ENCODE results near the gene NAALADL2. TPM values are rescaled to one million over a fixed set of nuclear protein-coding genes. Genes with fewer than 3 reads are reported as not detected.
"Not testable (repeated sequence)": the region's sequence is repeated elsewhere in the genome, so short reads cannot be mapped to it uniquely, and the experiment has no call there.

The NAALADL2 gene
- total RNA-seq, 1 experiment from 2014 or later, result 3.1 TPM

DNA sequence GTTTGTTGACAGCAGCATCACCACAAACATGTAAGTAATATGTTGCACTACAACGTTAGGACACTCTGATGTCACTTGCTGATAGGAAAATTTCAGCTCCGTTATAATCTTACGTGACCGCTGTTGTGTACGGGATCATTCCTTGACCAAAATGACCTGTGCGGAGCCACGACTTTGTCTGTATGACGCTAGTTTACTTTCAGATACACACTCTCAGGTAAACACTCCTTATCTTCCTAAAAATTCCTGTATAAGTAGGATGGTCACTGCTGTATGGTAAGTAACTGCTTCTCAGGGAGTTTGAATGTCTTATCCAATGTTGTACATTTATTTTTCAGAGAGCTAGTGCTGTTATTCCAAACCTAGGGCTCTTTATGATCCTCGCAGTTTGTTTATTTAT is 410.3 kb downstream of the NAALADL2 start:
- DNase-seq, result peak in 1 of 2 experiments; percentile 2
- H3K36me3 ChIP-seq, result no peaks in the 10 kb centered on the region
- H3K27ac ChIP-seq, result peak overlapping the region; percentile 33
- H3K4me3 ChIP-seq, result no peak overlapping the region
- no peaks in the 10 kb centered on the region for H3K27me3 ChIP-seq
- no peaks in the 10 kb centered on the region for H3K9me3 ChIP-seq (replicated peaks)
- H3K4me1 ChIP-seq, result peaks cover 16% of the 10 kb centered on the region

DNA sequence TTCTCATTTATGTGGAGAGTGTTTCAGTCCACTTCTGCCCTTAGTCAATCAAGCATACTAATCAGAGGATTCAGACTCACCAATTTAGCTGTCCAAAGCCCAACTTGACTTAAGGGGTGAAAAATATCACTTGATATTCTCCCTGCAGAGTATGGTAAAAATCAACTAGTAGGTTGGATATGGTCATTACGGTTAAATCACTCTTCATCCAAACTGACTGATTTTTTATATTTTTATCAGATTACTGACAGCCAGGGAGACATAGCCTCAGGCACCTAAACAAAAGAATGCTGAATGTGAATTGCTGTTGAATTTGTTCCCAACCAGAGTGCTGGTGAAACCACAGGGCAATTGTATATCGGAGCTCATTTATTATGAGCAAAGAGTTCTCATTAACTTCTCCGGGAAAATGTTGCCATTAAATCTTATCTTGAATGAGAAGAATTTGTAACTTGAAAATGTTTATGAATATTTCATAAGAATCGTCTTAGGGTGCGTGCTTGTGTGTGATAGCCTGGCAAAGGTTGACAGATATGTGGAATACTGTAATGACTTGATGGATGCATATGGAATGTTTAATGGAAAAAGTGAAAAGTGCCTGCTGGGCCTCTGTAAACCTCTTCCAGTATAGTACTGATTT is 411.2 kb downstream of the NAALADL2 start:
- H3K4me1 ChIP-seq, result peaks cover 16% of the 10 kb centered on the region
- peak; percentile 51 to 77 for DNase-seq
- H3K4me3 ChIP-seq, result peak overlapping the region; percentile 24
- peak overlapping the region; percentile 33 for H3K27ac ChIP-seq
- no peaks in the 10 kb centered on the region for H3K36me3 ChIP-seq
- no peaks in the 10 kb centered on the region for H3K27me3 ChIP-seq
- H3K9me3 ChIP-seq (replicated peaks), result no peaks in the 10 kb centered on the region

DNA sequence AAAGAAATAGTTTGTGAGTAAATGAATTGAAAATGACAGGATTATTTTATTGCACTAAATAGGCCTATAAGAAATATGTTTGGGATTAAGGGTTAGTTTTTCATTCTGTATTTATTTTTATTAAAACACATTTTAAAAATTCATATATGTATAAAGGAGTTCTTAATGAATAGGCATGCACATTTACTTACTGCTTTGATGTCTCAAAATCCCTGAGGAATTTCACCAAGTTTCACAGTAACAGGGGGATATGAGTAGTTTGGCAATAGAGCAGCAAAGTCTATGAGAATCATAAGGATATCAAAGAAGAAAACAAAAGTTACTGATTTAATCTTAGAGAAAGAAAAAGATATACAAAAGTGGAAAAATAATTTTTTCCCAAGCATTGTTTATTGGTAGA is 411.7 kb downstream of the NAALADL2 start:
- H3K27ac ChIP-seq, result peak overlapping the region; percentile 33
- peak overlapping the region; percentile 24 for H3K4me3 ChIP-seq
- peak in 1 of 2 experiments; percentile 30 for DNase-seq
- no peaks in the 10 kb centered on the region for H3K27me3 ChIP-seq
- no peaks in the 10 kb centered on the region for H3K9me3 ChIP-seq (replicated peaks)
- no peaks in the 10 kb centered on the region for H3K36me3 ChIP-seq
- H3K4me1 ChIP-seq, result peaks cover 16% of the 10 kb centered on the region

DNA sequence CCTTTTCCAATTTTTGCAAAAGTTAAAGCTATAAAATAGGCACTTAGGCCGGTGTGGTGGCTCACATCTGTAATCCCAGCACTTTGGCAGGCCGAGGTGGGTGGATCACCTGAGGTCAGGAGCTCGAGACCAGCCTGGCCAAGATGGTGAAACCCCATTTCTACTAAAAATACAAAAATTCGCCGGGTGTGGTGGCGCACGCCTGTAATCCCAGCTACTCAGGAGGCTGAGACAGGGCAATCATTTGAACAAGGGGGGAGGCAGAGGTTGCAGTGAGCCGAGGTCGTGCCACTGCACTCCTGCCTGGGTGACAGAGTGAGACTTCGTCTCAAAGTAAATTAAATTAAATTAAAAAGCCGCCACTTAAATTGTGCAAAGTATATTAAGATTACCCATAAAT is 412.3 kb downstream of the NAALADL2 start:
- not testable (repeated sequence) for H3K27ac ChIP-seq, DNase-seq

DNA sequence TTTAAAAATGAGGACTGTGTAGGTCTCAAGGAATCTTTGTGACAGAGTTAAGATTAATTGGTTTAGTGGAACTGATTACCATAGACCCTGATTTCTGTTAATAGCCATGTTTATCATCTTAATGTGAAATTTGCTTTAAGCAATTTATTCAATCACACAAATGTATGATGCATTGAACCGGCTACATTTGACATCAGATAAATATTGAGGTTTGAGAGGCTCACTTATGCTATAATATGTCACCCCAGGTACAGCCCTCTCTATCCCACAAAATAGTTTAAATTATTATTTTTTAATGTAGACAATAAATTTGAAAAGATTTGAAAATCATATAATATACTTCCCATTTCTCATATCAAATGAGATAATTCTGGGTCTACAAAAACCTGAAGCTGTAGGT is 413.3 kb downstream of the NAALADL2 start:
- peaks cover 16% of the 10 kb centered on the region for H3K4me1 ChIP-seq
- no peaks in the 10 kb centered on the region for H3K27me3 ChIP-seq
- DNase-seq, result no peak
- no peaks in the 10 kb centered on the region for H3K9me3 ChIP-seq (replicated peaks)
- no peak overlapping the region for H3K27ac ChIP-seq
- no peak overlapping the region for H3K4me3 ChIP-seq
- no peaks in the 10 kb centered on the region for H3K36me3 ChIP-seq

More for the DNA sequence above, 412.3 kb downstream of the NAALADL2 start:
- not testable (repeated sequence) for H3K27me3 ChIP-seq; H3K9me3 ChIP-seq (replicated peaks); H3K36me3 ChIP-seq; H3K4me3 ChIP-seq
- H3K4me1 ChIP-seq, result peaks cover 16% of the 10 kb centered on the region

DNA sequence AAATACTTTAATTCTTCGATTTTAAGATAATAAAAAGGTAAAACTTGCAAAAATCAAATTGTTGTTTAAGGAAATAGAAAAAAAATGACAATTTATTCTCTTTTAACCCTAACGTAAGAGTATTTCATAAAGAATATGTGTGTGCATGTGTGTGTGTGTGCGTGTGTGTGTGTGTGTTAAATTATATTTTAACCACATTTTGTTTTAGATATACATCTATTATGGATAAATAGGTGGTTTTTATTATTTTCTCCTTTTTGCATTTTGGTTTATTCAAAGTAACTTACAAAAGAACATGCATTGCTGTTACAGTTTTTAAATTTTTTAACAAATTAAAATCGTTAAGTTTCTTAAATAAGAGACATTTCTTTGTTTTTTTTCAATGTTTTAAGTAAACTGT is 414.4 kb downstream of the NAALADL2 start:
- peaks cover 16% of the 10 kb centered on the region for H3K4me1 ChIP-seq
- H3K4me3 ChIP-seq, result no peak overlapping the region
- H3K27ac ChIP-seq, result no peak overlapping the region
- H3K36me3 ChIP-seq, result no peaks in the 10 kb centered on the region
- no peak for DNase-seq
- no peaks in the 10 kb centered on the region for H3K27me3 ChIP-seq
- H3K9me3 ChIP-seq (replicated peaks), result no peaks in the 10 kb centered on the region

DNA sequence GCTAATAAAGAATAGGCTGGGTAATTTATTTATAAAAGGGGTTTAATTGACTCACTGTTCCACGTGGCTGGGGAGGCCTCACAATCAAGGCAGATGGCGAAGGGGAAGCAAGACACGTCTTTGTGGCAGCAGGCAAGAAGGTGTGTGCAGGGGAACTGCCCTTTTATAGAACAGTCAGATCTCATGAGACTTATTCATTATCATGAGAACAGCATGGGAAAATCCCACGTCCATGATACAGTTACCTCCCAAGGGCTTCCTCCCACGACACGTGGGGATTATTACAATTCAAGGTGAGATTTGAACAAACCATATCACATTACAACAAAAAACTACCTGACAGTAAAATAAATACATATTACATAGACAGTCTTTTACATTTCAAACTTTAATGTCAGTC is 414.9 kb downstream of the NAALADL2 start:
- no peak overlapping the region for H3K27ac ChIP-seq
- no peaks in the 10 kb centered on the region for H3K9me3 ChIP-seq (replicated peaks)
- no peaks in the 10 kb centered on the region for H3K27me3 ChIP-seq
- DNase-seq, result no peak
- no peak overlapping the region for H3K4me3 ChIP-seq
- H3K36me3 ChIP-seq, result no peaks in the 10 kb centered on the region
- H3K4me1 ChIP-seq, result peaks cover 16% of the 10 kb centered on the region

DNA sequence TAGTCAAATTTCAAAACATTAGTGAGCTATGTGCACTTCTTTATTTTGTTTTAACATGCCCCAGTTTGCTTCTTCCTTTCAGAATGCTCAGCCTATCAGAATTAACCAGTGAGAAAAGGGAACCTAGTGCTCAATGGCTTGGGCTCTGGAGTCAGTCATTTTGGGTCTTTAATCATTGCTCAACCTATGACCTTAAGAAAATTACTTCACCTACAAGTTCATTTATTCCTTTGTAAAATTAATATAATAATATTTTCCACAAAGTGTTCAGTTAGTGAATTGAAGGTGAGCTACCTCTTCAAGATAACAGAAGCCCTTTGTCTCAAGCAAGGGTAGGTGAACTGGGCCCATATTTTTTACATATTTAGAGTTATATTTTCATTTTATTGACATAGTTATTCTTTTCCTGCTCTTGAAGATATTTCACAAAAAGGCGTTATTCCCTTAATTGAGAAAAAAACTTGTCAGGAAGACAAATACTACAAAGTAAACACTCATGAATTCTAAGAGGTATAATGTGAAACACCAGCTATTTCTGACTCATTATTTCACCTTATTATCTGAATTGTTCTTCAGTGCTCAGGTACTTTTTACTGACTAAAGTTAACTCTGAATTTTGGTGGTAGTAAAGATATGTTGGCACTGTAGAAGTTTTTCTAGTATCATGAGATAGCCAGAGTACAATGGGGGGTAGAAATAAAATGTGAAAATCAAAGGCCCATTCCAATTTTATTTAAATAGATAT is 415.5 kb downstream of the NAALADL2 start:
- Histone ChIP-seq H3K27ac (no peak overlapping the region), H3K36me3 (no peaks in the 10 kb centered on the region), H3K4me1 (peaks cover 12% of the 10 kb centered on the region), H3K27me3 (no peaks in the 10 kb centered on the region), H3K4me3 (no peak overlapping the region), H3K9me3 (replicated peaks) (no peaks in the 10 kb centered on the region)
- DNase-seq, result no peak

DNA sequence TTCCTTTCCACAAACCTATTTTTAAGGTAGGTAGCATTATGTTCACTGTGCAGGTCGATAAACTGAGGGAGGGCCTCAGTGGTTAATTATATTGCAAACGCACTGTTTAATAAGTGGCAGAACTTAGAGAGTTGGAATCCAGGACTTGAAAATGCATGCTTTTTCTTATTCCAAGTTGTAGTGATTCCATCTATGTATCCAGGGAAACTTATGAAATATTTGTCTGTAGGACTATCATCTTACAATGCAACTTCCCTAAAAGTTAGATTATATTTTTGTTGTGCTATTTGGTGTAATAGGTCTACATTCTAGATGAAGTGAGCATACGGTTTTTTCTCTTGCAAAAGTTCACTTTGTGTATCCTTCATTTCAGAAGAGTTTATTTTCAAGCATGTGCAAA is 419.5 kb downstream of the NAALADL2 start:
- H3K4me3 ChIP-seq, result no peak overlapping the region
- no peaks in the 10 kb centered on the region for H3K4me1 ChIP-seq
- no peak overlapping the region for H3K27ac ChIP-seq
- DNase-seq, result no peak
- no peaks in the 10 kb centered on the region for H3K27me3 ChIP-seq
- no peaks in the 10 kb centered on the region for H3K36me3 ChIP-seq
- no peaks in the 10 kb centered on the region for H3K9me3 ChIP-seq (replicated peaks)

DNA sequence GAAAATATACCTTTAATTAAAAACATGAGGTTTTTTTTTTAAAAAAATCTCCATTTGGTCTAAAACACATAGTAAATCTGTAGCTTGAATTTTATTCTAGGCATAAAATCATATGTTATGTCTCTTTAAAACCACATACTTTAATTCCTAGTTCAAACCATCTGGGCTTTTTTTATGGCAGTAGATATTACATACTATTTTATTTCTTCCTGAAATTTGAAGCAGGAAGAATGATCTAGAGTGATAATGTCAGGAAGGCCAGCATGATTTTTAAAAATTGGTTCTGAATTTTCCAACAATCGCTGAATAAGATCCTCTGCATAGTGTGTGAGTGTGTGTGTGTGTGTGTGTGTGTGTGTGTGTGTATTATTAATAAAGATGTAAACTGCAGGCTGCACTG is 420.3 kb downstream of the NAALADL2 start:
- DNase-seq, result no peak
- Histone ChIP-seq H3K27me3 (no peaks in the 10 kb centered on the region), H3K27ac (no peak overlapping the region), H3K4me1 (no peaks in the 10 kb centered on the region), H3K4me3 (no peak overlapping the region), H3K9me3 (replicated peaks) (no peaks in the 10 kb centered on the region), H3K36me3 (no peaks in the 10 kb centered on the region)

DNA sequence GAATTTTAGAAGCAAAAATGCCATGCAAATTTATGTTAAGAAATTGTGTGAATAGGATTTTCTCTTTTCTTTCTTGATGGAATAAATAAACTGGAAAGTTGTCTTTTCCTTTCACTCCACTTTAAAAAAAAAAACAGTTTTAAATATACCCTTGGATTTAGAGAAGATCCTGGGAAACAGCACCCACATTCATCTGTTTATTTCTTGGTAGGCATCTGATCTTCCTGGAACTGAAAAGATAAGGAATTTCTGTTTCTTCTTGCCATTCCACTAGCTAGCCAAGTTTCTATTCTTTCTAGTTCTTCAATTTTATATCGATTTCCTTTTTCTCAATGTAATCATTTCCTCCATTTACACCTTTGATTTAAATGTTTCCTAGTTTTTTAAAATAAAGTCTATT is 420.8 kb downstream of the NAALADL2 start:
- Histone ChIP-seq H3K36me3 (no peaks in the 10 kb centered on the region), H3K4me3 (no peak overlapping the region), H3K27me3 (no peaks in the 10 kb centered on the region), H3K4me1 (no peaks in the 10 kb centered on the region), H3K27ac (no peak overlapping the region), H3K9me3 (replicated peaks) (no peaks in the 10 kb centered on the region)
- DNase-seq, result no peak

DNA sequence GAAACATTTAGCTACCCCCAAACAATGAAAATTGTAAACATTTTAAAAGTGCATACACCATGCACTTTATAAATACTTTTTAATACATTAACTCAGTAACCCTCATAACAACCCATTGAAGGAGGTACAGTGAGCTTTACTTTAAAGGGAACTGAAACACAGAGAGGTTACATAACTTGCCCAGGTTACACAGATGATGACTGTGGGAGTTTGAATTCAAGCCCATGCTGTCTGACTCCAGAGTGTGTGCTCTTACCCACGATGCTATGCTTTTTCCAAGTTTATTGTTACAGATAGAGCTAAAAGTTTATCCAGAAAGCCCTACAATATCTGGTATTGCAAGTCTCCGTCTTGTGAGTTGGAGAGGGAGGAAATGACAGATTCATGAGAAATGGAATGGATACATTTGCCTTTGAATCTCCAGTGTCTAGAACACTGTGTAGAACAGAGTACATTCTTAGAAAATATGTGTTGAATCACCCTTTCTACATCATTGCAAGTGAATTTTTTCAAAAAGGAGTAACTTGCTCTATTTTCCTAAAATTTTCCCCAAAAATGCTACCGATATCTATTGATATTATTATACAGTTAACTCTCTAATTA is 428.3 kb downstream of the NAALADL2 start:
- no peaks in the 10 kb centered on the region for H3K27me3 ChIP-seq

DNA sequence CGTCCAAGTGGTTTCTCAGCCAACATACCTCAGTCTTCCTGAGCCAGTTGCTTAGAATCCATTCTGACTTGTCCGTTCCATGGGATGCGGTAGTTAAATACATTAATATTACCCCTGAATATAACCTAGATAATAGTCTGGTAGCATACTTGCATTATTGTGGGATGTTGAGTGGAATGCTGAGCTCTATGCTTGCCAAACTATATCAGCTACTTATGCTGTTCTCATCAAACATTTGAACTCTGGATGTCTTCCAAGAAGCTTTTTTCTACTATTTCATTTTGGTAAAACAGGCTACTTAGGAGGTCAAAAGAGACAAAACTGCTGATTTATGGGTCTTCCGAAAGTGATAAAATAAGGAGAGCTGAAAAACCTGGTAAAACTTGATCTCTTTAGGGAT is 429.5 kb downstream of the NAALADL2 start:
- Histone ChIP-seq H3K4me1 (no peaks in the 10 kb centered on the region), H3K4me3 (no peak overlapping the region), H3K9me3 (replicated peaks) (no peaks in the 10 kb centered on the region), H3K27me3 (no peaks in the 10 kb centered on the region), H3K27ac (no peak overlapping the region), H3K36me3 (no peaks in the 10 kb centered on the region)
- no peak for DNase-seq

More for the DNA sequence above, 428.3 kb downstream of the NAALADL2 start:
- Histone ChIP-seq H3K27ac (no peak overlapping the region), H3K9me3 (replicated peaks) (no peaks in the 10 kb centered on the region), H3K4me1 (no peaks in the 10 kb centered on the region), H3K4me3 (no peak overlapping the region), H3K36me3 (no peaks in the 10 kb centered on the region)
- DNase-seq, result no peak

DNA sequence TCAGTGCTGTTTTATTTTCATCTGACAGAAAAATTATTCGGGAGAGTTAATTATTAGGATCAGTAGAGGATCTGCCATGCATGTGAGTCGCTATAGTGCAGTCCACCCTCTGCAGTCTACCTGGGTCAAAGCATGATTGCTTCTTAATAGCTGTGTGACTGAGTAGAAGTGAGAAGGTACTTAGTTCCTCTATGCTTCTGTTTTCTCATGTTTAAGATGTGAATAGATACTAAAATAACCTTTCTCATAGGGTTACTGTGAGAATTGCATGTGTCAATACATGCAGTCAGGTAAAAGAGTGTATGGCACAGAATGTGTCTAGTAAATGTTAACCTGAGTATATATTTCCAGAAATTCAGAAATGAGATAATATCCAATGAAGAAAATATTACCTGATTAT is 435.7 kb downstream of the NAALADL2 start:
- no peaks in the 10 kb centered on the region for H3K4me1 ChIP-seq
- DNase-seq, result no peak
- no peak overlapping the region for H3K4me3 ChIP-seq
- H3K9me3 ChIP-seq (replicated peaks), result no peaks in the 10 kb centered on the region
- H3K27ac ChIP-seq, result no peak overlapping the region
- H3K27me3 ChIP-seq, result no peaks in the 10 kb centered on the region
- H3K36me3 ChIP-seq, result no peaks in the 10 kb centered on the region

DNA sequence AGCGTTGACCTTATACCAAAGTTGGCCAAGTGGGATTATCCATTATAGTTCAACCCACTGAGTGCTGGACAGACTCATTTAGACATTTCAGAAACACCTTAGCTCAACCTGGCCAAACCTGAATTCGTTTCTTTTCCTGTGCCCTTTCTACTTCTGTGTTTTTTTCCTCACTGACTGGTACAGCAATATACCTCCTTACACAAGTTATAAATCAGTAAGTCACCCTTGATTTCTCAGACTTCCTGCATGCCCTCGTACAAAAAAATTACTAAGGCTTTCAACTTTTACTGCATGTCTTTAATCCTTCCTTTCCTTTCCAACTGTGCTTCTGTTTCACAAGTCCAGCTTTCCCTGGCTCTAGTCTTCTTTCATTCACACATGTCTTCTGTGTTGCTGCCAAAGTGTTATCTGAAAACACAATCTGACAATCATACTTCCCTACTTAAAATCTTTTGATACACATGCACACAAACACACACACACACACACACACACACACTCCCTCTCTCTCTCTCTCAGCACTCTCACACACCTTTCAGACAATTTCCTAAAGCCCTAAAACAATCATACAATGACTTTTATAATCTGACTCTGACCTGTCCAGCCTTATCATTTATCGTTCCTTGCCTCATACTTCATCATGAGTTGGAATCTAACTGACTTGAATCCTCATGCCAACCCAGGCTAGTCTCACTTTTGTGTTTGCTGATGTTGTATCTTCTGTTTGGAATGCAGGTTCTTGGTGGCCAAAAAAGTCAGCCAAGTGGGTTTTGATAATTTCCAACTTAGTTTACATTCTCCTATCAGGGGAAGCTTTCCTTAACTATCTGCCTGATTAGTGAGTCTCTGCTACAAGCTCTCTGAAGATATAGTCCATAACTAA is 436.4 kb downstream of the NAALADL2 start:
- no peak overlapping the region for H3K4me3 ChIP-seq
- no peak for DNase-seq
- H3K9me3 ChIP-seq (replicated peaks), result no peaks in the 10 kb centered on the region
- H3K4me1 ChIP-seq, result no peaks in the 10 kb centered on the region
- H3K36me3 ChIP-seq, result no peaks in the 10 kb centered on the region
- H3K27ac ChIP-seq, result no peak overlapping the region
- no peaks in the 10 kb centered on the region for H3K27me3 ChIP-seq
